Activated CD8-positive, alpha-beta T cell treated with anti-CD3 and anti-CD28 coated beads for 36 hours (primary cell): ENCODE measurements around the gene CYTH1. TPM values are rescaled to one million over a fixed set of nuclear protein-coding genes. Genes with fewer than 3 reads are reported as not detected.

Source experiments
- ATAC-seq: fragments of 200-7000 bp; cut with Tn5 transposase; one replicate; pipeline ENCODE4 v1.10.0; 2021; ENCODE audit warnings: mild to moderate bottlenecking, moderate library complexity
- CTCF ChIA-PET: fragments of 350-600 bp; sonication (Branson Sonifier 250); formaldehyde crosslinking; loops from one replicate; lab custom pipeline; 2021; ENCODE audit warnings: antibody characterized with exemption; lab: Charles Lee
- POLR2A ChIA-PET: fragments of 350-600 bp; sonication (Branson Sonifier 250); formaldehyde crosslinking; loops from one replicate; lab custom pipeline; 2021; ENCODE audit warnings: antibody characterized with exemption; lab: Charles Lee
- DNase-seq: peaks from one replicate; pipeline ENCODE4 v3.0.0-alpha.2; 2020
- H3K27ac Mint-ChIP-seq: one replicate; pipeline ENCODE4 v1.8.0; 2021; ENCODE audit warnings: mild to moderate bottlenecking, mixed read lengths
- H3K27me3 Mint-ChIP-seq: one replicate; pipeline ENCODE4 v1.8.0; 2021; ENCODE audit warnings: mixed read lengths
- H3K36me3 Mint-ChIP-seq: one replicate; pipeline ENCODE4 v1.8.0; 2021; ENCODE audit warnings: low read depth, mixed read lengths
- H3K4me1 Mint-ChIP-seq: one replicate; pipeline ENCODE4 v1.8.0; 2021; ENCODE audit warnings: low read depth, mixed read lengths
- H3K4me3 Mint-ChIP-seq: one replicate; pipeline ENCODE4 v1.8.0; 2021; ENCODE audit warnings: mild to moderate bottlenecking, moderate library complexity, mixed read lengths
- H3K9me3 Mint-ChIP-seq: one replicate; pipeline ENCODE4 v1.8.0; 2021; ENCODE audit warnings: mixed read lengths
- CTCF ChIP-seq: fragments of 200-600 bp; IDR thresholded peaks from one replicate; pipeline ENCODE4 v1.8.0; 2022; ENCODE audit warnings: antibody characterized with exemption, mild to moderate bottlenecking
- intact Hi-C: fragments of 100-400 bp; cut with micrococcal nuclease; formaldehyde crosslinking; loops from one replicate; pipeline ENCODE4 v1.10.0; 2022
- total RNA-seq, 2 experiments: library from RNA; stranded (reverse); gene quantifications; one replicate each; pipeline ENCODE4 v1.2.3, GENCODE V29; 2021

CYTH1 gene
- total RNA-seq, 2 experiments from 2014 or later = 95.1 to 96.0 TPM

GRCh38 chr17:78731904-78732303, 50.2 kb downstream of the CYTH1 start:
- ChIA-PET POLR2A (no interaction called here), CTCF (no interaction called here)
- TF ChIP-seq CTCF = no peak
- H3K27me3 Mint-ChIP-seq = no peaks in the 10 kb centered on the region
- no peak for DNase-seq
- peaks cover 16% of the 10 kb centered on the region for H3K36me3 Mint-ChIP-seq
- H3K4me3 Mint-ChIP-seq = no peak overlapping the region
- H3K9me3 Mint-ChIP-seq = no peaks in the 10 kb centered on the region
- ATAC-seq = no peak
- peak overlapping the region; percentile 64 for H3K27ac Mint-ChIP-seq
- H3K4me1 Mint-ChIP-seq = peaks cover 81% of the 10 kb centered on the region
- intact Hi-C loops = no loop called here

GRCh38 chr17:78729641-78730040, 52.4 kb downstream of the CYTH1 start:
- Mint-ChIP-seq H3K4me3 (peak overlapping the region; percentile 28), H3K36me3 (peaks cover 27% of the 10 kb centered on the region), H3K27me3 (no peaks in the 10 kb centered on the region), H3K4me1 (peaks cover 84% of the 10 kb centered on the region), H3K9me3 (no peaks in the 10 kb centered on the region), H3K27ac (peak overlapping the region; percentile 82)
- DNase-seq (no peak), ATAC-seq (peak; percentile 27)
- intact Hi-C loops = loop anchor here (5.0 kb wide), 1 partner anchor 48 kb away; no protein-coding TSS in a partner anchor
- POLR2A ChIA-PET = interaction anchor here (1.5 kb wide), 1 partner anchor 12 kb away, joined by 3 read pairs; no protein-coding TSS in a partner anchor
- no peak for TF ChIP-seq CTCF
- CTCF ChIA-PET = interaction anchor here (1.5 to 2.9 kb wide), 3 partner anchors 13 to 22 kb away, joined by 4 to 11 read pairs (median 10); no protein-coding TSS in a partner anchor

GRCh38 chr17:78728495-78728894, 53.6 kb downstream of the CYTH1 start:
- Mint-ChIP-seq H3K27me3 (no peaks in the 10 kb centered on the region), H3K36me3 (peaks cover 26% of the 10 kb centered on the region), H3K4me1 (peaks cover 88% of the 10 kb centered on the region), H3K9me3 (no peaks in the 10 kb centered on the region), H3K4me3 (peak overlapping the region; percentile 44), H3K27ac (peak overlapping the region; percentile 87)
- ChIA-PET CTCF (interaction anchor here (1.0 to 2.9 kb wide), 7 partner anchors 10 to 41 kb away, joined by 3 to 11 read pairs (median 4); no protein-coding TSS in a partner anchor), POLR2A (interaction anchor here (0.9 to 1.5 kb wide), 2 partner anchors 13 to 102 kb away, joined by 3 read pairs; no protein-coding TSS in a partner anchor)
- DNase-seq = no peak
- intact Hi-C loops = loop anchor here (5.0 kb wide), 1 partner anchor 49 kb away; no protein-coding TSS in a partner anchor
- TF ChIP-seq CTCF = no peak
- no peak for ATAC-seq

- H3K4me1 Mint-ChIP-seq = peaks cover 89% of the 10 kb centered on the region
- H3K9me3 Mint-ChIP-seq = no peaks in the 10 kb centered on the region
- POLR2A ChIA-PET = interaction anchor here (1.3 to 3.3 kb wide), 4 partner anchors 8 to 50 kb away, joined by 5 to 21 read pairs (median 9); no protein-coding TSS in a partner anchor
- DNase-seq (no peak), ATAC-seq (no peak)
- H3K27me3 Mint-ChIP-seq = no peaks in the 10 kb centered on the region
- CTCF ChIA-PET = interaction anchor here (1.3 to 4.7 kb wide), 4 partner anchors 9 to 15 kb away, joined by 4 to 24 read pairs (median 8); no protein-coding TSS in a partner anchor
- peaks cover 22% of the 10 kb centered on the region for H3K36me3 Mint-ChIP-seq
- TF ChIP-seq CTCF = no peak
- peak overlapping the region; percentile 50 for H3K4me3 Mint-ChIP-seq
- H3K27ac Mint-ChIP-seq = peak overlapping the region; percentile 92
- intact Hi-C loops = loop anchor here (5.0 kb wide), 1 partner anchor 50 kb away; no protein-coding TSS in a partner anchor
Observed at GRCh38 chr17:78727476-78728229, 54.4 kb downstream of the CYTH1 start.
